Body of pancreas (tissue), 4 donors: Measurements from ENCODE around the gene CCDC102B.

ENCODE experiments used
- POLR2A ChIP-seq, 3 donors: fragments of 450-650 bp; IDR thresholded peaks; one replicate each; pipeline ENCODE4 v1.6.1; 2016; ENCODE audit warnings: antibody characterized with exemption in 3 of 3, mild to moderate bottlenecking in 2 of 3
- TF ChIP-seq, protein P1 (sequence below), 7 experiments: fragments of 450-650 bp in 4 of 7; fragments of 200-600 bp in 3 of 7; sonication (generic) in 3 of 7; IDR thresholded peaks; one replicate each; pipeline ENCODE4 v1.5.1; 2016 to 2019; ENCODE audit warnings: antibody characterized with exemption in 7 of 7

DNA sequence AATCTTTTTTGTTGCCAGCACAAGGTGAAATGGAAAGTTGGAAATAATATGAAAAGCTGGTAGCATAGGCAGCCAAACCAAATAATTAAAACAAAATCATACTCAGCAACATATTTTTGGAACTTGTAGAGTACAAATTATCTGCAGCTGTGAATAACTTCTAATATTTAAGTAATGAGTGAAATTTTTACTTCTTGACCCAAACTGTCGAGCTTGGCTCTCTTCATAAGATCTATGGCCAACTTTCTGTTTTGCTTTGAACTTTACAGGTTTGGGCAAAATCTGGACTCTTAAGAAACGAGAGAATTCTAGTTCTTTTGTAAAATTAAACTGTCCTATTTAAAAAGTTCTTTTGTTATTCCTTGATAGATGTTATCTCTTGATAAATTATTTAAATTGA lies 25.6 kb upstream of the CCDC102B start:
- TF ChIP-seq, protein P1, sequence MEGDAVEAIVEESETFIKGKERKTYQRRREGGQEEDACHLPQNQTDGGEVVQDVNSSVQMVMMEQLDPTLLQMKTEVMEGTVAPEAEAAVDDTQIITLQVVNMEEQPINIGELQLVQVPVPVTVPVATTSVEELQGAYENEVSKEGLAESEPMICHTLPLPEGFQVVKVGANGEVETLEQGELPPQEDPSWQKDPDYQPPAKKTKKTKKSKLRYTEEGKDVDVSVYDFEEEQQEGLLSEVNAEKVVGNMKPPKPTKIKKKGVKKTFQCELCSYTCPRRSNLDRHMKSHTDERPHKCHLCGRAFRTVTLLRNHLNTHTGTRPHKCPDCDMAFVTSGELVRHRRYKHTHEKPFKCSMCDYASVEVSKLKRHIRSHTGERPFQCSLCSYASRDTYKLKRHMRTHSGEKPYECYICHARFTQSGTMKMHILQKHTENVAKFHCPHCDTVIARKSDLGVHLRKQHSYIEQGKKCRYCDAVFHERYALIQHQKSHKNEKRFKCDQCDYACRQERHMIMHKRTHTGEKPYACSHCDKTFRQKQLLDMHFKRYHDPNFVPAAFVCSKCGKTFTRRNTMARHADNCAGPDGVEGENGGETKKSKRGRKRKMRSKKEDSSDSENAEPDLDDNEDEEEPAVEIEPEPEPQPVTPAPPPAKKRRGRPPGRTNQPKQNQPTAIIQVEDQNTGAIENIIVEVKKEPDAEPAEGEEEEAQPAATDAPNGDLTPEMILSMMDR (IDR thresholded peaks at IDR 0.05): no peak
- TF ChIP-seq POLR2A (IDR thresholded peaks at IDR 0.05): no peak
